ENCODE data around the gene ANKH. TPM values are rescaled to one million over a fixed set of nuclear protein-coding genes. Genes with fewer than 3 reads are reported as not detected.

ANKH gene
- total and polyA plus RNA-seq, 4 donors = 9.3 to 57.1 (median 37.4) TPM

DNA sequence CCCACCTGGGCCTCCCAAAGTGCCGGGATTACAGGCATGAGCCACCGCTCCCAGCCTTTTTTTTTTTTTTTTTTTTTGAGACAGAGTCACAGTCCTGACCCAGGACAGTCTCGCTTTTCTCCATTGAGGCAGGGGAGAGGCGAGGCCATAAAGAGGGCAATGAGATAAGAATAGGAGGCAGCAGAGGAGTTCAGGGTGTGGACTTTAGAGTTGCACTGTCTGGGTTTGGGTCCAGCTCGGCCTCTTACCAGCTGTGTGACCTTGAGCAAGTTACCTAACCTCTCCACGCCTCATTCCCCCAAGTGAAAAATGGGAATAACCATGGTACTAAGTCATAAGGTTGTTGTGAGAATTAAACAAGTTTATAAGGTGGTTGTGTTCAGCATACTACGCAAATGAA, 24.6 kb upstream of the ANKH start:
- Histone ChIP-seq H3K36me3 (ENCODE audit: control insufficient read depth in 4 of 4, insufficient read depth in 3 of 4, low read depth in 1 of 4, low read length in 3 of 4) (no peaks in the 10 kb centered on the region), H3K9ac (ENCODE audit: low read depth in 1 of 2, low read length in 2 of 2) (no peak overlapping the region), H3K27ac (ENCODE audit: low read depth in 1 of 2, low read length in 2 of 2) (no peak overlapping the region), H3K4me3 (ENCODE audit: low read depth in 1 of 3, low read length in 3 of 3) (no peak overlapping the region), H3K27me3 (ENCODE audit: control insufficient read depth in 4 of 4, insufficient read depth in 4 of 4, low read length in 3 of 4) (no peaks in the 10 kb centered on the region), H3K4me1 (ENCODE audit: control insufficient read depth in 4 of 4, insufficient read depth in 4 of 4, low read length in 3 of 4) (no peaks in the 10 kb centered on the region), H3K9me3 (ENCODE audit: control insufficient read depth in 4 of 4, low read length in 3 of 4) (no peaks in the 10 kb centered on the region)
- TF ChIP-seq GABPA (IDR thresholded peaks at IDR 0.05 in 1 of 2, conservative IDR thresholded peaks at IDR 0.05 in 1 of 2) (no peak), ATF3 (IDR thresholded peaks at IDR 0.05) (no peak), RXRA (IDR thresholded peaks at IDR 0.05) (no peak), EGR1 (IDR thresholded peaks at IDR 0.05; ENCODE audit: low read depth in 2 of 2) (no peak), RAD21 (IDR thresholded peaks at IDR 0.05) (no peak), HNF4A (conservative IDR thresholded peaks at IDR 0.05) (no peak), TAF1 (conservative IDR thresholded peaks at IDR 0.05) (no peak)
- TF ChIP-seq, protein P1, sequence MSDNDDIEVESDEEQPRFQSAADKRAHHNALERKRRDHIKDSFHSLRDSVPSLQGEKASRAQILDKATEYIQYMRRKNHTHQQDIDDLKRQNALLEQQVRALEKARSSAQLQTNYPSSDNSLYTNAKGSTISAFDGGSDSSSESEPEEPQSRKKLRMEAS (IDR thresholded peaks at IDR 0.05) = no peak
- TF ChIP-seq, protein P2, sequence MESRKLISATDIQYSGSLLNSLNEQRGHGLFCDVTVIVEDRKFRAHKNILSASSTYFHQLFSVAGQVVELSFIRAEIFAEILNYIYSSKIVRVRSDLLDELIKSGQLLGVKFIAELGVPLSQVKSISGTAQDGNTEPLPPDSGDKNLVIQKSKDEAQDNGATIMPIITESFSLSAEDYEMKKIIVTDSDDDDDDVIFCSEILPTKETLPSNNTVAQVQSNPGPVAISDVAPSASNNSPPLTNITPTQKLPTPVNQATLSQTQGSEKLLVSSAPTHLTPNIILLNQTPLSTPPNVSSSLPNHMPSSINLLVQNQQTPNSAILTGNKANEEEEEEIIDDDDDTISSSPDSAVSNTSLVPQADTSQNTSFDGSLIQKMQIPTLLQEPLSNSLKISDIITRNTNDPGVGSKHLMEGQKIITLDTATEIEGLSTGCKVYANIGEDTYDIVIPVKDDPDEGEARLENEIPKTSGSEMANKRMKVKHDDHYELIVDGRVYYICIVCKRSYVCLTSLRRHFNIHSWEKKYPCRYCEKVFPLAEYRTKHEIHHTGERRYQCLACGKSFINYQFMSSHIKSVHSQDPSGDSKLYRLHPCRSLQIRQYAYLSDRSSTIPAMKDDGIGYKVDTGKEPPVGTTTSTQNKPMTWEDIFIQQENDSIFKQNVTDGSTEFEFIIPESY (IDR thresholded peaks at IDR 0.05) = no peak
- 71% methylated on average over 7 of the region's 7 CpGs for WGBS
- no peak for DNase-seq (ENCODE audit: low spot score)

- no peak overlapping the region for H3K27ac ChIP-seq (ENCODE audit: low read depth in 1 of 2, low read length in 2 of 2)
- no peak for TF ChIP-seq RXRA (IDR thresholded peaks at IDR 0.05)
- TF ChIP-seq FOXA2 (IDR thresholded peaks at IDR 0.05) = no peak
- TF ChIP-seq FOXA1 (IDR thresholded peaks at IDR 0.05) = no peak
- TF ChIP-seq SP1 (IDR thresholded peaks at IDR 0.05) = no peak
- TF ChIP-seq, protein P1 (IDR thresholded peaks at IDR 0.05) = no peak
- TF ChIP-seq GABPA (IDR thresholded peaks at IDR 0.05 in 1 of 2, conservative IDR thresholded peaks at IDR 0.05 in 1 of 2) = no peak
- no peak for TF ChIP-seq ATF3 (IDR thresholded peaks at IDR 0.05)
- no peak for TF ChIP-seq RAD21 (IDR thresholded peaks at IDR 0.05)
- no peak for TF ChIP-seq HNF4G (IDR thresholded peaks at IDR 0.05)
- TF ChIP-seq, protein P3, sequence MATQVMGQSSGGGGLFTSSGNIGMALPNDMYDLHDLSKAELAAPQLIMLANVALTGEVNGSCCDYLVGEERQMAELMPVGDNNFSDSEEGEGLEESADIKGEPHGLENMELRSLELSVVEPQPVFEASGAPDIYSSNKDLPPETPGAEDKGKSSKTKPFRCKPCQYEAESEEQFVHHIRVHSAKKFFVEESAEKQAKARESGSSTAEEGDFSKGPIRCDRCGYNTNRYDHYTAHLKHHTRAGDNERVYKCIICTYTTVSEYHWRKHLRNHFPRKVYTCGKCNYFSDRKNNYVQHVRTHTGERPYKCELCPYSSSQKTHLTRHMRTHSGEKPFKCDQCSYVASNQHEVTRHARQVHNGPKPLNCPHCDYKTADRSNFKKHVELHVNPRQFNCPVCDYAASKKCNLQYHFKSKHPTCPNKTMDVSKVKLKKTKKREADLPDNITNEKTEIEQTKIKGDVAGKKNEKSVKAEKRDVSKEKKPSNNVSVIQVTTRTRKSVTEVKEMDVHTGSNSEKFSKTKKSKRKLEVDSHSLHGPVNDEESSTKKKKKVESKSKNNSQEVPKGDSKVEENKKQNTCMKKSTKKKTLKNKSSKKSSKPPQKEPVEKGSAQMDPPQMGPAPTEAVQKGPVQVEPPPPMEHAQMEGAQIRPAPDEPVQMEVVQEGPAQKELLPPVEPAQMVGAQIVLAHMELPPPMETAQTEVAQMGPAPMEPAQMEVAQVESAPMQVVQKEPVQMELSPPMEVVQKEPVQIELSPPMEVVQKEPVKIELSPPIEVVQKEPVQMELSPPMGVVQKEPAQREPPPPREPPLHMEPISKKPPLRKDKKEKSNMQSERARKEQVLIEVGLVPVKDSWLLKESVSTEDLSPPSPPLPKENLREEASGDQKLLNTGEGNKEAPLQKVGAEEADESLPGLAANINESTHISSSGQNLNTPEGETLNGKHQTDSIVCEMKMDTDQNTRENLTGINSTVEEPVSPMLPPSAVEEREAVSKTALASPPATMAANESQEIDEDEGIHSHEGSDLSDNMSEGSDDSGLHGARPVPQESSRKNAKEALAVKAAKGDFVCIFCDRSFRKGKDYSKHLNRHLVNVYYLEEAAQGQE (IDR thresholded peaks at IDR 0.05) = no peak
- TF ChIP-seq NR2F2 (IDR thresholded peaks at IDR 0.05) = no peak
- TF ChIP-seq TAF1 (conservative IDR thresholded peaks at IDR 0.05) = no peak
- no peak for TF ChIP-seq YY1 (IDR thresholded peaks at IDR 0.05)
- TF ChIP-seq HNF4A (conservative IDR thresholded peaks at IDR 0.05) = no peak
- no peak for TF ChIP-seq CTCF (IDR thresholded peaks at IDR 0.05; ENCODE audit: low read depth, low read length, missing input control)
- TF ChIP-seq JUND (IDR thresholded peaks at IDR 0.05) = no peak
- no peak for TF ChIP-seq EGR1 (IDR thresholded peaks at IDR 0.05; ENCODE audit: low read depth in 2 of 2)
- WGBS = 82% methylated on average over 6 of the region's 6 CpGs
- H3K9me3 ChIP-seq (ENCODE audit: control insufficient read depth in 4 of 4, low read length in 3 of 4) = no peaks in the 10 kb centered on the region
- no peak overlapping the region for H3K4me3 ChIP-seq (ENCODE audit: low read depth in 1 of 3, low read length in 3 of 3)
- no peaks in the 10 kb centered on the region for H3K4me1 ChIP-seq (ENCODE audit: control insufficient read depth in 4 of 4, insufficient read depth in 4 of 4, low read length in 3 of 4)
- H3K9ac ChIP-seq (ENCODE audit: low read depth in 1 of 2, low read length in 2 of 2) = no peak overlapping the region
- H3K36me3 ChIP-seq (ENCODE audit: control insufficient read depth in 4 of 4, insufficient read depth in 3 of 4, low read depth in 1 of 4, low read length in 3 of 4) = no peaks in the 10 kb centered on the region
- no peaks in the 10 kb centered on the region for H3K27me3 ChIP-seq (ENCODE audit: control insufficient read depth in 4 of 4, insufficient read depth in 4 of 4, low read length in 3 of 4)
- DNase-seq (ENCODE audit: low spot score) = no peak
Measured at GRCh38 chr5:14895301-14895700, 23.7 kb upstream of the ANKH start.
